H1 (cell line): Measurements from ENCODE around the gene NRXN3. TPM values are rescaled to one million over a fixed set of nuclear protein-coding genes. Genes with fewer than 3 reads are reported as not detected.

Experiments used
- CTCF ChIA-PET: fragments of 300-600 bp; sonication (Branson Sonifier 250); formaldehyde crosslinking; loops from one replicate; lab custom pipeline; 2021; ENCODE audit not compliant: partially characterized antibody; lab: Charles Lee
- POLR2A ChIA-PET: fragments of 300-600 bp; sonication (Branson Sonifier 250); formaldehyde crosslinking; loops from one replicate; lab custom pipeline; 2021; ENCODE audit warnings: inconsistent platforms; ENCODE audit not compliant: partially characterized antibody; lab: Charles Lee
- DNase-seq, 2 experiments: peaks; one replicate each; pipeline versions ENCODE4 v3.0.0 to v3.0.0-alpha.2; 2010 to 2022; ENCODE audit warnings: low spot score in 2 of 2, low read depth in 1 of 2, mixed read lengths in 1 of 2
- FAIRE-seq: peaks from 2 replicates; lab custom pipeline; 2011; peaks lifted over from hg19 to GRCh38; lab: Jason Lieb, UNC
- H2AFZ ChIP-seq: 2 replicates; pipeline ENCODE4 v1.8.1; 2012; ENCODE audit warnings: low read length, inconsistent platforms
- H2AK5ac ChIP-seq: 2 replicates; pipeline ENCODE4 v1.6.1; 2013; ENCODE audit warnings: low read depth, low read length
- H2BK120ac ChIP-seq: replicated peaks from 2 replicates; pipeline ENCODE3; 2013; ENCODE audit warnings: low read depth, low read length, inconsistent platforms
- H2BK12ac ChIP-seq: 2 replicates; pipeline ENCODE4 v1.6.1; 2013; ENCODE audit warnings: low read depth, low read length
- H2BK15ac ChIP-seq: 2 replicates; pipeline ENCODE4 v1.6.1; 2013; ENCODE audit warnings: low read length
- H2BK20ac ChIP-seq: 2 replicates; pipeline ENCODE4 v1.6.1; 2013; ENCODE audit warnings: low read length
- H2BK5ac ChIP-seq: 2 replicates; pipeline ENCODE4 v1.6.1; 2013; ENCODE audit warnings: low read depth, low read length
- H3K14ac ChIP-seq: 2 replicates; pipeline ENCODE4 v1.6.1; 2013; ENCODE audit warnings: inconsistent platforms; ENCODE audit not compliant: insufficient read length
- H3K18ac ChIP-seq: 2 replicates; pipeline ENCODE4 v1.6.1; 2013; ENCODE audit warnings: low read length; ENCODE audit errors: extremely low read depth
- H3K23ac ChIP-seq: 2 replicates; pipeline ENCODE4 v1.6.1; 2013; ENCODE audit warnings: inconsistent platforms; ENCODE audit not compliant: insufficient read length
- H3K23me2 ChIP-seq: 2 replicates; pipeline ENCODE4 v1.6.1; 2013; ENCODE audit warnings: low read depth, low read length
- H3K27ac ChIP-seq: 2 replicates; pipeline ENCODE4 v1.6.1; 2011; ENCODE audit warnings: low read depth, low read length, inconsistent platforms
- H3K27me3 ChIP-seq, 4 experiments: replicated peaks in 1 of 4; 1 replicate in 1 of 4; 2 replicates in 3 of 4; pipeline versions ENCODE4 v1.6.1 to v1.8.1; 2011 to 2013; ENCODE audit warnings: low read length in 3 of 4, mild to moderate bottlenecking in 3 of 4, inconsistent platforms in 2 of 4, mixed read lengths in 2 of 4, moderate library complexity in 1 of 4; ENCODE audit not compliant: control insufficient read depth in 3 of 4, insufficient read depth in 3 of 4; ENCODE audit errors: extremely low read depth in 1 of 4
- H3K36me3 ChIP-seq, 4 experiments: 2 replicates each; pipeline versions ENCODE4 v1.6.1 to v1.8.1; 2011 to 2013; ENCODE audit warnings: mild to moderate bottlenecking in 4 of 4, low read length in 3 of 4, moderate library complexity in 2 of 4, control low read depth in 1 of 4, inconsistent platforms in 1 of 4; ENCODE audit not compliant: insufficient read depth in 4 of 4, control insufficient read depth in 2 of 4
- H3K4ac ChIP-seq: replicated peaks from 2 replicates; pipeline ENCODE3; 2013; ENCODE audit warnings: low read length, low read depth, mixed read lengths, inconsistent platforms; ENCODE audit not compliant: insufficient read length
- H3K4me1 ChIP-seq, 4 experiments: replicated peaks in 1 of 4; 1 replicate in 1 of 4; 2 replicates in 3 of 4; pipeline versions ENCODE4 v1.6.1 to v1.8.1; 2011 to 2013; ENCODE audit warnings: low read length in 3 of 4, inconsistent platforms in 2 of 4, mixed read lengths in 1 of 4; ENCODE audit not compliant: insufficient read depth in 4 of 4, control insufficient read depth in 3 of 4
- H3K4me2 ChIP-seq, 2 experiments: 2 replicates each; pipeline versions ENCODE4 v1.6.1 to v1.8.1; 2011 to 2013; ENCODE audit warnings: low read depth in 2 of 2, low read length in 2 of 2, control low read depth in 1 of 2, inconsistent platforms in 1 of 2, mild to moderate bottlenecking in 1 of 2; ENCODE audit not compliant: insufficient read depth in 1 of 2
- H3K4me3 ChIP-seq, 4 experiments: fragments of 200-600, 300-600 bp in 1 of 4; sonication (generic), shearing (Covaris generic), sonication (Bioruptor Twin) in 1 of 4; 2 replicates each; pipeline versions ENCODE4 v1.5.1 to v1.8.1; 2011 to 2016; ENCODE audit warnings: low read length in 4 of 4, low read depth in 3 of 4, control low read depth in 2 of 4, inconsistent platforms in 2 of 4, mild to moderate bottlenecking in 2 of 4, mixed read lengths in 1 of 4, moderate library complexity in 1 of 4; ENCODE audit not compliant: insufficient read depth in 2 of 4; ENCODE audit errors: extremely low read depth in 1 of 4
- H3K56ac ChIP-seq: replicated peaks from 2 replicates; pipeline ENCODE3; 2013; ENCODE audit warnings: low read depth, mild to moderate bottlenecking, mixed read lengths, low read length, inconsistent platforms; ENCODE audit not compliant: insufficient read length
- H3K79me1 ChIP-seq: 2 replicates; pipeline ENCODE4 v1.6.1; 2013; ENCODE audit warnings: low read depth, low read length, control low read depth
- H3K79me2 ChIP-seq, 2 experiments: 2 replicates each; pipeline versions ENCODE4 v1.6.1 to v1.8.1; 2012 to 2013; ENCODE audit warnings: low read length in 2 of 2, mild to moderate bottlenecking in 2 of 2, inconsistent platforms in 1 of 2; ENCODE audit not compliant: insufficient read depth in 2 of 2, control insufficient read depth in 1 of 2
- H3K9ac ChIP-seq, 4 experiments: replicated peaks in 1 of 4; 1 replicate in 1 of 4; 2 replicates in 3 of 4; pipeline versions ENCODE4 v1.6.1 to v1.8.1; 2011 to 2013; ENCODE audit warnings: low read depth in 3 of 4, low read length in 3 of 4, control low read depth in 2 of 4, mild to moderate bottlenecking in 2 of 4, moderate library complexity in 2 of 4, inconsistent platforms in 1 of 4; ENCODE audit errors: extremely low read depth in 1 of 4
- H3K9me3 ChIP-seq, 2 experiments: 2 replicates each; pipeline versions ENCODE4 v1.6.1 to v1.8.1; 2012 to 2013; ENCODE audit warnings: mild to moderate bottlenecking in 2 of 2, moderate library complexity in 2 of 2, control low read depth in 1 of 2, inconsistent platforms in 1 of 2, low read depth in 1 of 2, low read length in 1 of 2, mixed read lengths in 1 of 2; ENCODE audit not compliant: insufficient read depth in 2 of 2
- H4K20me1 ChIP-seq, 2 experiments: replicated peaks in 1 of 2; 2 replicates each; pipeline versions ENCODE3 to v1.8.1; 2011 to 2013; ENCODE audit warnings: inconsistent platforms in 2 of 2, low read length in 2 of 2, mild to moderate bottlenecking in 1 of 2; ENCODE audit not compliant: insufficient read depth in 2 of 2, control insufficient read depth in 1 of 2
- H4K5ac ChIP-seq: 2 replicates; pipeline ENCODE4 v1.6.1; 2013; ENCODE audit warnings: low read length, low read depth, mixed read lengths, inconsistent platforms; ENCODE audit not compliant: insufficient read length
- H4K8ac ChIP-seq: 2 replicates; pipeline ENCODE4 v1.8.0; 2013; ENCODE audit warnings: mild to moderate bottlenecking, moderate library complexity, low read length, inconsistent platforms; ENCODE audit not compliant: insufficient read depth; ENCODE audit errors: extremely low read depth
- H4K91ac ChIP-seq: replicated peaks from 2 replicates; pipeline ENCODE3; 2013; ENCODE audit warnings: low read length, mixed read lengths, inconsistent platforms; ENCODE audit not compliant: insufficient read length
- ATF2 ChIP-seq: IDR thresholded peaks from 2 replicates; pipeline ENCODE4 v1.6.1; 2012; ENCODE audit warnings: low read length, inconsistent platforms
- BCL11A ChIP-seq, 2 experiments: IDR thresholded peaks; one replicate each; pipeline ENCODE4 v1.6.1; 2011; ENCODE audit warnings: low read depth in 2 of 2, low read length in 2 of 2, mild to moderate bottlenecking in 2 of 2
- BRCA1 ChIP-seq: IDR thresholded peaks from 2 replicates; pipeline ENCODE4 v1.6.1; 2012; ENCODE audit warnings: low read depth, low read length, improper control_type of control experiment
- CBX8 ChIP-seq: fragments of 300-800, 300-1000 bp; sonication (generic); IDR thresholded peaks from 2 replicates; pipeline ENCODE4 v1.7.1; 2016; ENCODE audit warnings: low read depth, low read length, borderline replicate concordance
- EP300 ChIP-seq, 2 experiments: IDR thresholded peaks; 1 replicate in 1 of 2; 2 replicates in 1 of 2; pipeline ENCODE4 v1.6.1; 2011 to 2012; ENCODE audit warnings: low read depth in 2 of 2, low read length in 2 of 2, mild to moderate bottlenecking in 2 of 2, borderline replicate concordance in 1 of 2, inconsistent platforms in 1 of 2, moderate library complexity in 1 of 2
- EZH2 ChIP-seq: fragments of 200-600 bp; sonication (generic); IDR thresholded peaks from 2 replicates; pipeline ENCODE4 v1.7.1; 2012; ENCODE audit warnings: low read depth, mild to moderate bottlenecking, moderate library complexity, low read length, inconsistent platforms; ENCODE audit not compliant: severe bottlenecking
- FOSL1 ChIP-seq: IDR thresholded peaks from 2 replicates; pipeline ENCODE4 v1.6.1; 2011; ENCODE audit warnings: mild to moderate bottlenecking, low read depth, low read length, moderate library complexity; ENCODE audit not compliant: insufficient read depth
- POLR2A ChIP-seq, 2 experiments: IDR thresholded peaks; 1 replicate in 1 of 2; 2 replicates in 1 of 2; pipeline ENCODE4 v1.6.1; 2011; ENCODE audit warnings: low read depth in 2 of 2, low read length in 2 of 2, mild to moderate bottlenecking in 2 of 2; ENCODE audit errors: control extremely low read depth in 1 of 2
- RNF2 ChIP-seq: fragments of 200-900, 300-1000 bp; sonication (generic); IDR thresholded peaks from 2 replicates; pipeline ENCODE4 v1.7.1; 2016; ENCODE audit warnings: borderline replicate concordance, low read depth, mild to moderate bottlenecking, antibody characterized with exemption, low read length; ENCODE audit not compliant: poor library complexity, severe bottlenecking; ENCODE audit errors: missing control alignments
- SIX5 ChIP-seq: IDR thresholded peaks from 2 replicates; pipeline ENCODE4 v1.6.1; 2011; ENCODE audit warnings: mild to moderate bottlenecking, low read depth, low read length
- TCF12 ChIP-seq: IDR thresholded peaks from 2 replicates; pipeline ENCODE4 v1.6.1; 2011; ENCODE audit warnings: low read depth, mild to moderate bottlenecking, low read length
- WGBS, 2 experiments: shearing (Covaris generic) in 1 of 2; methylation state at CpG; one replicate each; pipeline versions ENCODE4 v1.1.6 to v1.1.7; 2013 to 2015; ENCODE audit warnings: low lambda C conversion rate in 2 of 2, mixed read lengths in 2 of 2, inconsistent platforms in 1 of 2, low coverage in 1 of 2, missing lambda C conversion rate in 1 of 2; ENCODE audit not compliant: insufficient replicate concordance in 2 of 2, insufficient coverage in 1 of 2, insufficient read length in 1 of 2; ENCODE audit errors: extremely low coverage in 1 of 2, missing lambda C conversion rate in 1 of 2; 5-methylcytosine and 5-hydroxymethylcytosine counted together
- polyA plus RNA-seq, 7 experiments: library from polyadenylated mRNA; depleted of rRNA in 3 of 7; stranded (reverse) in 5 of 7; unstranded in 2 of 7; fragments of >200 nt in 5 of 7; fragments of 200-250 nt in 2 of 7; gene quantifications; 1 replicate in 5 of 7; 2 replicates in 1 of 7; 4 replicates in 1 of 7; pipeline versions ENCODE4 v1.2.1 to v1.2.3, GENCODE V29; 2011 to 2013; ENCODE audit warnings: missing spikeins in 2 of 7, mixed read lengths in 2 of 7
- total RNA-seq: library from RNA; stranded (reverse); fragmentation: NEBNext Ultra II Directional; extraction: Animal tissue kit (Norgen Biotek cat#: 25700); gene quantifications from 2 replicates; pipeline ENCODE4 v1.2.1, GENCODE V29; 2021
- TF ChIP-seq, protein P1 (sequence below): IDR thresholded peaks from 2 replicates; pipeline ENCODE4 v1.6.1; 2012; ENCODE audit warnings: inconsistent platforms

Gene NRXN3
- total and polyA plus RNA-seq, 2 of the 8 experiments (the other 6 are each of a cell fraction or from before 2014, with no cell fraction given) = 2.6 to 4.1 TPM

DNA sequence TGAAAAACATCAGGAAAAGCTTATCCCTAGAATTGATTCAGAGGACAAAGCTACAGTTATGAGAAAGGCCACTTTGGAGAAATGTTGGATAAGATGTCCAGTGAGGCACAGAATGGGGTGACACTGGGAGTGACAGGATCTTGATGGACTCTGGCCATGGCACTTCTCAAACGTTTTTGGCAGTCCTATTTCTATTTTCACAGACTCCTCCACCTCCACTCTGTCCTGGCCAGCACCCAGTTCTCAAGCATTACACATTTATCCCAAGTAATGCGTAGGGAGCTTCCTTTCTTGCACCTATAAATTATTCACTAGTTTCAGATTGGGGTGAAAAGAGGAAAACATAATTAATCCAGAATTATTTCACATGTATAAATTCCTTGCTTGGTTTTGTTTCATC, 727.3 kb downstream of the NRXN3 start:
- H2AFZ ChIP-seq = no peak overlapping the region
- H3K4me2 ChIP-seq = no peak overlapping the region
- H3K23ac ChIP-seq = no peak overlapping the region
- no peak for FAIRE-seq
- no peaks in the 10 kb centered on the region for H3K9me3 ChIP-seq
- H3K4ac ChIP-seq = no peak overlapping the region
- H4K5ac ChIP-seq = no peak overlapping the region
- no peak overlapping the region for H3K18ac ChIP-seq
- no peak overlapping the region for H2BK15ac ChIP-seq
- no peaks in the 10 kb centered on the region for H3K79me2 ChIP-seq
- CTCF ChIA-PET = interaction anchor here (1.4 kb wide), 1 partner anchor 107 kb away, joined by 7 read pairs; no protein-coding TSS in a partner anchor
- H3K23me2 ChIP-seq = no peaks in the 10 kb centered on the region
- H2BK5ac ChIP-seq = no peak overlapping the region
- POLR2A ChIA-PET = no interaction called here
- 88% methylated on average over 2 of the region's 2 CpGs; no CpG with 5 or more reads in 1 of the 2 experiments for WGBS, 2 experiments
- H3K79me1 ChIP-seq = no peaks in the 10 kb centered on the region
- H2BK120ac ChIP-seq = no peak overlapping the region
- no peak overlapping the region for H2AK5ac ChIP-seq
- no peaks in the 10 kb centered on the region for H3K36me3 ChIP-seq
- no peak overlapping the region for H2BK20ac ChIP-seq
- no peak overlapping the region for H3K27ac ChIP-seq
- H3K56ac ChIP-seq = no peak overlapping the region
- H3K27me3 ChIP-seq = no peaks in the 10 kb centered on the region; a peak in 1 of 7 replicates
- no peak overlapping the region for H3K14ac ChIP-seq
- H3K4me3 ChIP-seq = no peak overlapping the region; a peak in 1 of 8 replicates
- no peaks in the 10 kb centered on the region for H4K20me1 ChIP-seq
- H4K8ac ChIP-seq = no peak overlapping the region
- H4K91ac ChIP-seq = no peak overlapping the region
- DNase-seq = no peak
- no peak overlapping the region for H3K9ac ChIP-seq
- peaks cover 0 to 8% (median 6%) of the 10 kb centered on the region in 4 experiments; a peak in 3 of 7 replicates for H3K4me1 ChIP-seq
- H2BK12ac ChIP-seq = no peak overlapping the region
- no peak for TF ChIP-seq TCF12
- no peak for TF ChIP-seq POLR2A (IDR thresholded peaks at IDR 0.05; ENCODE audit: control extremely low read depth in 1 of 2, low read depth in 2 of 2, low read length in 2 of 2)
- TF ChIP-seq, protein P1, sequence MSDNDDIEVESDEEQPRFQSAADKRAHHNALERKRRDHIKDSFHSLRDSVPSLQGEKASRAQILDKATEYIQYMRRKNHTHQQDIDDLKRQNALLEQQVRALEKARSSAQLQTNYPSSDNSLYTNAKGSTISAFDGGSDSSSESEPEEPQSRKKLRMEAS = no peak
- no peak for TF ChIP-seq SIX5
- no peak for TF ChIP-seq EZH2
- TF ChIP-seq BRCA1 = no peak
- no peak for TF ChIP-seq EP300 (IDR thresholded peaks at IDR 0.05; ENCODE audit: borderline replicate concordance in 1 of 2, low read depth in 2 of 2, low read length in 2 of 2)
- no peak for TF ChIP-seq FOSL1
- no peak for TF ChIP-seq ATF2
- no peak for TF ChIP-seq CBX8
- TF ChIP-seq RNF2 = no peak
- no peak for TF ChIP-seq BCL11A (IDR thresholded peaks at IDR 0.05; ENCODE audit: low read depth in 2 of 2, low read length in 2 of 2)
